HL-60 (cell line): ENCODE results near the gene CFAP221.

Experiments
- DNase-seq, 2 experiments: peaks; one replicate each; pipeline ENCODE4 v3.0.0-alpha.2; 2010 to 2020; ENCODE audit warnings: low read depth in 1 of 2, low spot score in 1 of 2
- H3K27ac ChIP-seq: fragments of 250-450 bp; sonication (Bioruptor Pico); replicated peaks from 2 replicates; pipeline ENCODE4 v1.5.1; 2020; ENCODE audit warnings: mild to moderate bottlenecking, moderate library complexity
- H3K27me3 ChIP-seq: fragments of 250-450 bp; sonication (Bioruptor Pico); 2 replicates; pipeline ENCODE4 v1.5.1; 2021; ENCODE audit warnings: mild to moderate bottlenecking, moderate library complexity; ENCODE audit not compliant: insufficient read depth, poor library complexity, severe bottlenecking
- H3K4me3 ChIP-seq: replicated peaks from 2 replicates; pipeline ENCODE4 v1.5.1; 2011; ENCODE audit warnings: mild to moderate bottlenecking, control low read depth, low read length; ENCODE audit not compliant: insufficient read depth
- CTCF ChIP-seq: IDR thresholded peaks from one replicate; pipeline ENCODE4 v1.5.1; 2011; ENCODE audit warnings: low read length, control low read depth, inconsistent platforms; ENCODE audit not compliant: insufficient read depth
- GABPA ChIP-seq: IDR thresholded peaks from 2 replicates; pipeline ENCODE4 v1.6.1; 2012; ENCODE audit warnings: low read depth
- POLR2AphosphoS5 ChIP-seq: IDR thresholded peaks from 2 replicates; pipeline ENCODE4 v1.6.1; 2012; ENCODE audit warnings: low read depth
- REST ChIP-seq: IDR thresholded peaks from 2 replicates; pipeline ENCODE4 v1.6.1; 2012; ENCODE audit warnings: low read depth; ENCODE audit not compliant: insufficient replicate concordance
- SPI1 ChIP-seq: IDR thresholded peaks from 2 replicates; pipeline ENCODE4 v1.6.1; 2012; ENCODE audit warnings: low read depth, mild to moderate bottlenecking, borderline replicate concordance

Gene CFAP221

GRCh38 chr2:119579424-119580295, 35.4 kb downstream of the CFAP221 start:
- Histone ChIP-seq H3K27me3 (no peaks in the 10 kb centered on the region), H3K4me3 (no peak overlapping the region), H3K27ac (no peak overlapping the region)
- TF ChIP-seq REST (no peak), GABPA (no peak), CTCF (no peak), POLR2AphosphoS5 (no peak)
- no peak for DNase-seq

GRCh38 chr2:119580550-119581072, 36.4 kb downstream of the CFAP221 start:
- no peak for TF ChIP-seq REST
- no peak for TF ChIP-seq POLR2AphosphoS5
- TF ChIP-seq GABPA = no peak
- TF ChIP-seq SPI1 = no peak
- no peak for TF ChIP-seq CTCF
- Histone ChIP-seq H3K27ac (no peak overlapping the region), H3K4me3 (no peak overlapping the region), H3K27me3 (no peaks in the 10 kb centered on the region)
- DNase-seq = no peak

- Histone ChIP-seq H3K4me3 (no peak overlapping the region), H3K27ac (no peak overlapping the region), H3K27me3 (no peaks in the 10 kb centered on the region)
- no peak for DNase-seq
- TF ChIP-seq GABPA (no peak), SPI1 (no peak), CTCF (no peak), REST (no peak)
These were observed 39.0 kb downstream of the CFAP221 start for GRCh38 chr2:119583291-119583690.
